Activated CD4-positive, alpha-beta T cell treated with anti-CD3 and anti-CD28 coated beads, Interleukin-2, amount 10 ng/mL, durations not matched to agents 24 days and 14 days (primary cell): ENCODE data around the gene PPM1H. TPM values are rescaled to one million over a fixed set of nuclear protein-coding genes. Genes with fewer than 3 reads are reported as not detected.

Source experiments
- DNase-seq: peaks from one replicate; pipeline ENCODE4 v3.0.0; 2022
- H3K27ac Mint-ChIP-seq: one replicate; pipeline ENCODE4 v1.8.0; 2022; ENCODE audit warnings: mild to moderate bottlenecking, mixed read lengths
- H3K27me3 Mint-ChIP-seq: one replicate; pipeline ENCODE4 v1.8.0; 2022; ENCODE audit warnings: mixed read lengths
- H3K36me3 Mint-ChIP-seq: one replicate; pipeline ENCODE4 v1.8.0; 2022; ENCODE audit warnings: low read depth, mild to moderate bottlenecking, mixed read lengths
- H3K4me1 Mint-ChIP-seq: one replicate; pipeline ENCODE4 v1.8.0; 2021; ENCODE audit warnings: mixed read lengths
- H3K4me3 Mint-ChIP-seq: one replicate; pipeline ENCODE4 v1.8.0; 2022; ENCODE audit warnings: mild to moderate bottlenecking, moderate library complexity, mixed read lengths
- H3K9me3 Mint-ChIP-seq: one replicate; pipeline ENCODE4 v1.8.0; 2021; ENCODE audit warnings: mixed read lengths
- intact Hi-C: fragments of 100-400 bp; cut with micrococcal nuclease; formaldehyde crosslinking; loops from one replicate; pipeline ENCODE4 v1.15.1; 2023
- total RNA-seq: library from RNA; stranded (reverse); gene quantifications from 2 replicates; pipeline ENCODE4 v1.2.3, GENCODE V29; 2022

PPM1H gene
- total RNA-seq, 1 donor from 2014 or later = not detected

DNA sequence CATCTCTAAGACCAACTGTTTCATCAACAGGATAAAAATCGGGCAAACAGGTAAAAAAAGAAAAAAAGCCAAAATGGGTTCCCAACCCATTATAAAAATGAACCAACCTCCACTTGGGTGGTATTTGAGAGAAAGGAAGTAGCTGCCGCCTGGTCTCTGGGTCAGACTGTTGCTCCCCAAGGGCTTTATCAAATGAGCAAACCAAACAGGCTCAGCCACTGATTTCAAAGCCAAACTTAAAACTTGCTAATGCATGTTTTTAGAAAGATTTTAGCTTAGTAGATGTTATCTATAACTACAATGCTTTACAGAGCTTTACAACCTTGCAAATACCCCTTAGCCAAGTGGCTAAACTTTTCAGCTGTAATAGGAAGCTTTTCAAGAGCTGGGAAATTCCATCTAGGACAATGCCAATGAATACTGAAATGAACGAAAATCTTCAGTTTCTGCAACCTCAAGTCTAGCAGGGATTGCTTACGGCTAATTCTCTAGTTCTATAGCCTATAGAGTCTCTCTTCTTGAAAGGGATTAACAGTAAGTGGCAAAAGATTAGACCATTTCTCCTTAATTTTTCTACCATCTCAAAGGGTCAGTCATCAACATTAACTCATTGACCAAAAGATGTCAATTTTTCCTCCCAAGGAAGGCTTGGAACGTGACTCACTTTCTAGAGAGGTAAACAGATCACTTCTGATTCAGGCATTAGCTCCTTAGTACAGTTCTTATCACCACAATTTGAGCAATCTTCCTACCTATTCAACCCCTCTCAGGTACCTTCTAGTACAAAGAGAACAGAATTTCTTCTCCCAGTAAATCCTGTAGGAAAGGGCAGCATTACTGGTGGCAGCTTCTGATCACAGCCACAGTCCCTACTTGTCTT lies 4.2 kb downstream of the PPM1H start:
- peaks cover 40% of the 10 kb centered on the region for H3K27me3 Mint-ChIP-seq
- intact Hi-C loops = no loop called here
- no peaks in the 10 kb centered on the region for H3K9me3 Mint-ChIP-seq
- H3K4me3 Mint-ChIP-seq = no peak overlapping the region
- H3K4me1 Mint-ChIP-seq = peaks cover 10% of the 10 kb centered on the region
- DNase-seq = no peak
- no peak overlapping the region for H3K27ac Mint-ChIP-seq
- no peaks in the 10 kb centered on the region for H3K36me3 Mint-ChIP-seq

DNA sequence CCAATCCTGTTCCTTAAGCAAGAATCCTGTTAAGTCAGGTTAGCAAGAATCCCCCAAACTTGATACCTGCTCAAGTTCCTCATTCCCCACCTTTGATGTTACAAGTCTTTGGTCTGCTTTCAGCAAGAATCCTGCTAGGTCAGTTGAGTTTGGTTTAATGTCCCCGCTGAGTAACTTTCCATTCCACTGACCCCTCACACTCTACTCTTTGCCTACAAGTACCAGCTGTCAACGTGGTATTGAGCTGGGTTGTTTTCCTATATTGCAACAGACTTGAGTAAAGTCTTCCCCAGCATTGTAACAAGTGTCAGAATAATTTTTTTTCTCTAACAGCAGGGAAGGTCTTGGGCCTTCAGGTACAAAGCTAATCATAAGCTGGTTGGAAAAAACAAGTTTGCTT lies 6.3 kb downstream of the PPM1H start:
- H3K4me1 Mint-ChIP-seq = peaks cover 4% of the 10 kb centered on the region
- H3K27me3 Mint-ChIP-seq = peaks cover 25% of the 10 kb centered on the region

DNA sequence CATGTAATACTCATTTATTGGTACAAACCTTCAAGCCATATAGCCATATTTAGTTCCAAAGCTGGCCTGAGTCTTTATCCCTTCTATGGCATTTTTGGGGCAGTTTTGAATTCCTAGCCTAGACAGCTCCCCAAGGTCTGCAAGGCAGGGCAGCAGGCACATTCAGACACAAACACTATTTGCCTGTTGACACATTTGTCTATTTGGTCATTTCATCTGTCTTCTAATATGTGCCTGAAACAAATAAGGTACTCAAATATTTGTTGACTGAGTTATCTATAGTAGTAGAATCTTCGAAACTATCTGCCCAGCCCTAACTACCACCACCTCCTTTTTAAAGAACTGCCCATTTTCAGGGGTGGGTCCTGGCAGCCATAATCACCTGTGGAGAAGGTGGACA lies 9.3 kb downstream of the PPM1H start:
- intact Hi-C loops = no loop called here
- Mint-ChIP-seq H3K4me1 (no peaks in the 10 kb centered on the region), H3K9me3 (no peaks in the 10 kb centered on the region), H3K27me3 (peaks cover 5% of the 10 kb centered on the region), H3K4me3 (no peak overlapping the region), H3K36me3 (no peaks in the 10 kb centered on the region), H3K27ac (no peak overlapping the region)
- no peak for DNase-seq

More for the DNA sequence above, 6.3 kb downstream of the PPM1H start:
- H3K36me3 Mint-ChIP-seq = no peaks in the 10 kb centered on the region
- no peaks in the 10 kb centered on the region for H3K9me3 Mint-ChIP-seq
- intact Hi-C loops = no loop called here
- no peak overlapping the region for H3K27ac Mint-ChIP-seq
- H3K4me3 Mint-ChIP-seq = no peak overlapping the region
- no peak for DNase-seq

DNA sequence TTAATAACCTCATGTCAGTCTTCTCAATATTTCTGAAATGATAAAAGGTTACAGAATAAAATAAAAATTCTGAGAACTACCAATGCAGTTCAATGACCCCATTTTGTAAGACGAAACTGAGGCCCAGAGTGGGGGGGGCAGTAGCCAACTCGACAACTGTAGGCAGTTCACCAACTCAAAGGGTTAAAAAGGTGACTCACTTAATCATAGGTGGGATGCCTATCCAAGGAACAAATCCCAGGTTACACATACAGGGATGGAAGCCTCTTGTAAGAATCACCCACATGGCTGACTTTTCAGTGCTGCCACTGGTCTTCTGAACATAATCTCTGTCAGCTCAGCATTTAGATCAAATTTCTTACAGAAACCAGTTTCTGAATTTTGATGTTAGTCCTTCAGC lies 10.9 kb downstream of the PPM1H start:
- no peak overlapping the region for H3K27ac Mint-ChIP-seq
- H3K4me1 Mint-ChIP-seq = no peaks in the 10 kb centered on the region
- intact Hi-C loops = no loop called here
- H3K4me3 Mint-ChIP-seq = no peak overlapping the region
- peaks cover 5% of the 10 kb centered on the region for H3K27me3 Mint-ChIP-seq
- no peaks in the 10 kb centered on the region for H3K9me3 Mint-ChIP-seq
- no peak for DNase-seq
- no peaks in the 10 kb centered on the region for H3K36me3 Mint-ChIP-seq

DNA sequence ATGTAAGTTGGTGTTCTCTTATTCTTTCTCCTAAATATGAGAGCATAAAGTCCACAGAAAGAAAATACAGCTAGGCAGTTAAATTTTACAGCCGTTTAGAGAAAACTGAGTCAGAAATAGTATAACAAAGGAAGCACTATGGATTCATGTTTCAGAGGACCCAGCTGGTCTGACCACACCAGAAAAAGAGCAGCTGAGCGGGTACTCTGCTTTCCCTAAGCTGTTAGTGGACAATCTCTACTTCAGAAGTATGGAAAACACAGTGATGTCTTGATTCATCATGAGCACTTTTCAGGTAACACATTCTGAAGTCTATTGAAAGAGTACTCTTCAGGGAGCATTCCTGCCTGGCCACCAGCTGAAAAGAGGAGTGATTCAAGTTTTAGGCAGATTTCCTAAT lies 12.4 kb downstream of the PPM1H start:
- DNase-seq = no peak
- no peak overlapping the region for H3K27ac Mint-ChIP-seq
- H3K9me3 Mint-ChIP-seq = no peaks in the 10 kb centered on the region
- intact Hi-C loops = no loop called here
- no peaks in the 10 kb centered on the region for H3K4me1 Mint-ChIP-seq
- no peaks in the 10 kb centered on the region for H3K36me3 Mint-ChIP-seq
- H3K4me3 Mint-ChIP-seq = no peak overlapping the region
- H3K27me3 Mint-ChIP-seq = peaks cover 7% of the 10 kb centered on the region

DNA sequence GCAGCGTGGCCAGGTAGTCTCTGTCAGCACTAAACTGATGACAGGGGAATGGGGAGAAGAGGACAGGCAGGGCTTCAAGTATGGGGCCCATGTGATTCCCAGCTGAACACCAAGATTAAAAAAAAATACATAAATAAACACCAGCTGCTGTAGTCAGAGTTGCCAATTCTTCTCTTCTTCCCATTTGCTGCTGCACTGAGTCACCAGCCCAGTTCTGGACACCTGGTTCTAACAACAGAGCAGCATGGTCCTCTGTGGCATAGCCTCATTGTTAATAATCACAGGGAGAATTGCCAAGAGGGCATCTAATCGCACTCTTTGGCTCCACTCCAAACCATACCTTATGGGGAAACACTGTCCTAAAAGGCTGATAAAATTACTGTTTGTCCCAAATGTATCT lies 15.1 kb downstream of the PPM1H start:
- Mint-ChIP-seq H3K36me3 (no peaks in the 10 kb centered on the region), H3K4me1 (no peaks in the 10 kb centered on the region), H3K4me3 (no peak overlapping the region), H3K9me3 (no peaks in the 10 kb centered on the region), H3K27me3 (peaks cover 7% of the 10 kb centered on the region), H3K27ac (no peak overlapping the region)
- intact Hi-C loops = no loop called here
- no peak for DNase-seq

DNA sequence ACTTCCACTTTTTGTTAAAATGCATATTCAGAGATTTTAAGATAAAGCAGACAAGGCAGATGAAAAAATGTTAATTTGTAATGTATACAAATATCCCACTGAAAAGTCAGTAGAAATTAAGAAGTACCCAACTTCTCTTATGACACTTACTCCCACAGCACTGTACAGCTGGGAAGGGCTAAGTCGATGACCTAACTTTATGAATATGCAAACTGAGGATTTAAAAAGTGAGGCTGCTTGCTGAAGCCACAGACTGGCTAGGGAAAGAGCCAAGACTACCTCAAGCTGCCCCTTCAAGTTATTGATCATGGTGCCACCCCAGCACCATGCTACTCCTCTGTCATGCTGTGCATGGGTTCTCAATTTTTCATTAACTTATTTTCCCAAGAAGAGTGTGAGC lies 17.0 kb downstream of the PPM1H start:
- no peaks in the 10 kb centered on the region for H3K36me3 Mint-ChIP-seq
- no peak overlapping the region for H3K27ac Mint-ChIP-seq
- H3K9me3 Mint-ChIP-seq = no peaks in the 10 kb centered on the region
- no peak for DNase-seq
- H3K27me3 Mint-ChIP-seq = peaks cover 7% of the 10 kb centered on the region
- no peaks in the 10 kb centered on the region for H3K4me1 Mint-ChIP-seq
- intact Hi-C loops = no loop called here
- H3K4me3 Mint-ChIP-seq = no peak overlapping the region

DNA sequence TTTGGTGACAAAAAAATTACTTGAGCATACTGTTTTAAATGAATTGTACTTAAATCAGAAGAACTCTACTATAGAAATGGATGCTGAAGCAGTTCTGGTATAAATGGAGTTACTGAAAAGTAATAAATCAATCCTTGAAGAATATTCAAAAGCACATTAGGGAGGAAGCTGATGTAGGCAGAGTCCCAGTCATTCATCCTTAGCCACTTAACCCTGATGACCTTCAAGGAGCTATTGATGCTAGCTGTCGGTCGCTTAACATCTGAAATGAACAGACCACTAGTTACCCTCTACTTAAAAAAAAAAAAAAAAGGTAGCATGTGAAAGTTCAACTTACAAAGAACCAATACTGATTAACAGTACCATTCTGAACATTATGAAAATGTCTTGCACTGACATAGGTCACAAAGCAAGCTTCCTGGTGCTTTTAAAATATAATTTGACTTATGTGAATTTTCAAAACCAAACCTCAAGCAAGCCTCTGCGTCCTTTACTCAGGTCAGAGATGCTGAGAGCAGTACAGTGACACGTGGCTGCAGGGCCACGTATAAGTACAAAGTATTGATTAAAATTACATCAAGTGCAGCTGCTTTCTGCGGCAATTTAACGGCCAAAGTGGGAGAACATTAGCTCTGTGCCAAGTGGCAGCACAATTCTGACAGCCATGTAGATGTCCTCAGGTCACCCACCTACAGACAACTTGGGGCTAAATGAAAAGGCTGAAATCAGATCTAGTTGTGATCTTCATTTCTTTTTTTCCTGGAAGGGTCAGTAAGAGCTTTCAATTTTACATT lies 18.1 kb downstream of the PPM1H start:
- no peaks in the 10 kb centered on the region for H3K9me3 Mint-ChIP-seq
- intact Hi-C loops = no loop called here
- H3K27me3 Mint-ChIP-seq = peaks cover 7% of the 10 kb centered on the region
- no peaks in the 10 kb centered on the region for H3K36me3 Mint-ChIP-seq
- DNase-seq = no peak
- no peak overlapping the region for H3K27ac Mint-ChIP-seq
- H3K4me3 Mint-ChIP-seq = no peak overlapping the region
- no peaks in the 10 kb centered on the region for H3K4me1 Mint-ChIP-seq

DNA sequence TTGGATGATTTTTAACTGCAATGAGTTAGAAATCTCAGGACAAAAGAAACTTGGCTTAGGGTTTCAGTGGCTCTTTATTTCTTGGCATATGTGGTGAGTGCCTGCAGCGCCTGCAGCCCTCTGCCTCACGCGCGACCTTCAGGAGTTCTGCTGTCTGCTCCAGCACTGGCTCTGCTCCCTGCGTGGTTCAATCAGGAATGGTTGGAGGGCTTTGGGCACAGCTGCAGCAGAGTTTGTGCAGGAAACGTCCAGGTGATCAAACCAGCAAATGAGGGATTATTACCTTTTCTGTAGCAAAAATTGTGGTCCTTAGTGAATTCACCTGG lies 19.8 kb downstream of the PPM1H start:
- peaks cover 12% of the 10 kb centered on the region for H3K27me3 Mint-ChIP-seq
- no peak overlapping the region for H3K4me3 Mint-ChIP-seq
- DNase-seq = no peak
- no peaks in the 10 kb centered on the region for H3K4me1 Mint-ChIP-seq
- no peak overlapping the region for H3K27ac Mint-ChIP-seq
- no peaks in the 10 kb centered on the region for H3K36me3 Mint-ChIP-seq
- intact Hi-C loops = no loop called here
- no peaks in the 10 kb centered on the region for H3K9me3 Mint-ChIP-seq

DNA sequence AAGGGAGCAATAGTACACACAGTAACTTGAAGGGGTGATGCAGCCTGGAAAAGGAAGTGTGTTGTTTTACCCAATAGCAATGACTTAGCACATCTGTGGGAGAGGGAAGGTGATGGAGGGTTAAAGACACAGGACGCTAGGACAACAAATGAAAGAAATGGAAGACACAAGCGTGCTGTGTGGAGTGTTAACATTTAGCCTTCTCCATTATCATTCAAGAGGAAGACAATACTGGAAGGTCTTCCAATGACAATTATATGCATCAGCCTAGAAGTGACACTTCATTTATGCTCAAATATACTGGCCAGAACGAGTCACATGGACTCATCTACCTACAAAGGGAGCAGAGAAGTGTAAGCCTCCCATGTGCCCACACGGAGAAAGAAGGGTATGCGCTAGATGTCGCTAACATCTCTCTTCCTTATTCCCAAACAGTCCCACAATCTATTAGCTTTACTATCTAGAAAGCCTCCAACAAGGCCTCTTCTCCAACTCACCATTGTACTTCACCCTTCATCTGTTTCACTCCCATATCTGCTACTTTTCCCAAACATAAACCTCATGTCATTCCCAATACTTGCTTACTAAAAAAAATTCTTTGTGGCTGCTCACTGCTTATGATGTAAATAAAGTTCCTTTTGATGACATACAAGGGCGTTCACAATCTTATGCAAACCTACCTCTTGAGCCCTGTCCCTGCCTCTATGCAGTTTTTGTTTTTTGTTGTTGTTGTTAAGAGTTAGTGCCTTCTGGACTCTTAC lies 20.3 kb downstream of the PPM1H start:
- Mint-ChIP-seq H3K36me3 (no peaks in the 10 kb centered on the region), H3K9me3 (no peaks in the 10 kb centered on the region), H3K27ac (no peak overlapping the region), H3K4me1 (no peaks in the 10 kb centered on the region), H3K27me3 (peaks cover 15% of the 10 kb centered on the region), H3K4me3 (no peak overlapping the region)
- intact Hi-C loops = no loop called here
- no peak for DNase-seq

DNA sequence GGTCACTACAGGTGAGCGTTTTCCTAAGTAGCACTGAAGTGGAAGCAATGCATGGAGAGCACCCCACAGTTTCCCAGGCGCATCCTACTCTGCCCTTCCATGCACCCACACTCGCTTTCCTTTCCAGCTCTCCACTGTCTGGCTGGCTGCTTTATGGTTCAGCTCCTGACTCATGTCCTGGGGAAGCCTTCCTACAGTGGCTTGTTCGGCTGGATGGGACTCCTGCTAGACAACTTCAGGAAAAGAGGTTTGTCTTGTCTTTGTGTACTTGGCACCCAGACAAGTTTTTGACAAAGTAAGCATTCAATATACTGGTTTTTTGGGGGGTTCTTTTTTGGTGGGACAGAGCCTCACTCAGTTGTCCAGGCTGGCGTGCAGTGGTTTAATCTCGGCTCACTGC lies 21.6 kb downstream of the PPM1H start:
- no peak overlapping the region for H3K4me3 Mint-ChIP-seq
- H3K27ac Mint-ChIP-seq = no peak overlapping the region
- H3K9me3 Mint-ChIP-seq = no peaks in the 10 kb centered on the region
- H3K36me3 Mint-ChIP-seq = no peaks in the 10 kb centered on the region
- H3K4me1 Mint-ChIP-seq = no peaks in the 10 kb centered on the region
- peaks cover 12% of the 10 kb centered on the region for H3K27me3 Mint-ChIP-seq
- intact Hi-C loops = no loop called here
- no peak for DNase-seq

DNA sequence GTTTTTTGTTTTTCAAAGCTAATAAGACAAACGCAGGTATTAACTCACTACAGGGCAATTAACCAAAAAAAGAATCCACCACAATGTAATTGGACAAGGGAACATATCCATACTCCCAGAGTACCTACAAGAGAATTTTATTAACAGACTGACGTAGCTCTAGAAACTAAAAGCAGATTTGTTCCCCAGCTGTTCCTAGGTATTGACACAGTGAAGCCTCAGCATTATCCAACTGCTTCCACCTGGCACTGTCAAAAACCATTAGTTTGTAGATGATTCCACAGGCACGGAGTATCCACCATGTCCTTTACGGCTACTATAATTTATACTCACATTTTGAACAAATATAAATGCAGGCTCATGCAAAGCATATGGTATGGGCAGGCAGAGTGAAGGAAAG lies 22.3 kb downstream of the PPM1H start:
- Mint-ChIP-seq H3K4me1 (no peaks in the 10 kb centered on the region), H3K27me3 (peaks cover 10% of the 10 kb centered on the region), H3K9me3 (no peaks in the 10 kb centered on the region), H3K36me3 (no peaks in the 10 kb centered on the region), H3K4me3 (no peak overlapping the region), H3K27ac (no peak overlapping the region)
- no peak for DNase-seq
- intact Hi-C loops = no loop called here

DNA sequence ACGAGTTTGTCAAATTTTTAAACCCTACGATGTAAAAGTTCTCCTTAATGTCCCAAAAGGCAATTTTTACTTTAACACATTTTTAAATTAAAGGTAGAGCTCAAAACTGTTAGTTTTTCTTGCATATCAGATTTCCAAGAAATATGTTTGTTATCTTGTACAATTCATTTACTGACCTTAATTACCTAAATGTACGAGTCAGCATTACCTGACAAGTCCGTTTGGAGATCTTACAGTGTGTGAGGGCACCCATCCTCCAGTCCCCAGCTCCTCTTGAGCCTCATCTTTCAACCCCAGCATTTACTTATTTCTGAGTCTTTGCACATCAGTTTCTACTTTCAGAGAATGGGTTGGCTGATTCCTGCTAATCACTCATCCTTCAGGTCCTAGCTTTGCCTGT lies 23.7 kb downstream of the PPM1H start:
- no peak for DNase-seq
- Mint-ChIP-seq H3K36me3 (no peaks in the 10 kb centered on the region), H3K9me3 (no peaks in the 10 kb centered on the region), H3K4me3 (no peak overlapping the region), H3K4me1 (no peaks in the 10 kb centered on the region), H3K27me3 (peaks cover 13% of the 10 kb centered on the region), H3K27ac (no peak overlapping the region)
- intact Hi-C loops = no loop called here

DNA sequence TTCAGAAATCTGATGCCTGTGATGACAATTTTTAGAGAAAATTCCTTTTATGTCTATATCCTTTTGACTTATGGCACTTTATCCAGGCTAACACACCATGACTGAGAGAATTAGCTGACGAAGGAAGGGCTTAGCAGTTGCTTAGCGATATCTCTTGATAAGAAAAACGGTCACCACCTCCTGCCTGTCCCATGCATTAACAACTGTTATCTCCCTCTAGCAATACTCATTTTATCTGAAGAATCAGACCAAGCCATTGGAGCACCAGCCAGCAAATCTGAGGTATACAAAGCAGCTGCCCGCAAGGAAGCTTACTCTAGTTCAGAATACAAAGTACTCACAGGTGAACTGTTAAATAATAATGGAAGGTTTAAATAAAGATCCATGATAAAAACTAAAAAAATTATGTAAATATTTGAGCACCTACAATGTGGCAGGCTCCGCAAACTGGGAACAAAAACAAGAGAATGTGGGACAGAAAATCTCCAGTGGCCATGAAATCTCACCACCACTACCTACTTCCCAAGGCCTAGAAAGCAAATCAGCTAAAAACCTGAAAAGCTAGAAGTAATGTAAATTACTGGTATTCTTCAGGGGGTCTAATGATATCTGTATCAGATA lies 24.3 kb downstream of the PPM1H start:
- no peak overlapping the region for H3K4me3 Mint-ChIP-seq
- peaks cover 13% of the 10 kb centered on the region for H3K27me3 Mint-ChIP-seq
- intact Hi-C loops = no loop called here
- no peak for DNase-seq
- no peaks in the 10 kb centered on the region for H3K36me3 Mint-ChIP-seq
- H3K4me1 Mint-ChIP-seq = no peaks in the 10 kb centered on the region
- no peak overlapping the region for H3K27ac Mint-ChIP-seq
- no peaks in the 10 kb centered on the region for H3K9me3 Mint-ChIP-seq
